OCI-LY7 (cell line): ENCODE measurements around the gene RNASET2.

Experiments used
- CTCF ChIP-seq: fragments of 200-600 bp; sonication (generic); conservative IDR thresholded peaks from 2 replicates; pipeline ENCODE4 v1.5.1; 2014; ENCODE audit warnings: mild to moderate bottlenecking, antibody characterized with exemption, low read length, moderate library complexity, mixed read lengths
- EZH2phosphoT487 ChIP-seq: fragments of 200-600 bp; sonication (generic); IDR thresholded peaks from 2 replicates; pipeline ENCODE4 v1.6.1; 2018; ENCODE audit warnings: low read depth, borderline replicate concordance, mild to moderate bottlenecking, mixed run types, antibody characterized with exemption, low read length, moderate library complexity, mixed read lengths

DNA sequence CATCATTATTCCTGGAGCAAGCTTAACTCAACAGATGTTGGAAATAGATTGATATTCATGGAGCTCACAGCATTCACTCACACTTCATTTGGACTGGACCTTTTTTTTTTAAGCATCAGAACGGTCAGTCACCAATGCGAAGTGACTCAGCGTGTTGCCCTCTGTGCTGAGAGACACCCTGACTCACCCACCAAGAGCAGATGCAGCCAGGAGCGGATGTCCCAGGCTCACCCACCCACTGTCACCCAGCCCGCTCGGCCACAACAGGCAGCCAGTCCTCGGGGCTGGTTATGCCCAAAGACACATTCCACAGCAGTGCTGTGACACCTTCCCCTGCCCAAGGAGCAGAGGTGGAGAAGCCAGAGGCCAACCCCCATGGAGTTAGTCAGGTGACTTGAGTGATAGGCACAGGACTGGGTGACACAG is 15.7 kb downstream of the RNASET2 start:
- no peak for TF ChIP-seq CTCF
- TF ChIP-seq EZH2phosphoT487 = no peak
